Dermis microvascular lymphatic vessel endothelial cell (primary cell): ENCODE data around the gene ABLIM1. TPM values are rescaled to one million over a fixed set of nuclear protein-coding genes. Genes with fewer than 3 reads are reported as not detected.
A peak's percentile ranks its signal among the peaks of the same experiment; 100 is the strongest.

ENCODE experiments used
- DNase-seq, 2 donors: peaks; one replicate each; pipeline versions ENCODE4 v3.0.0 to v3.0.0-alpha.2; 2010; ENCODE audit warnings: low read depth in 2 of 2
- total RNA-seq: library from RNA; depleted of rRNA; stranded (reverse); fragments of >200 nt; gene quantifications from 2 replicates; pipeline ENCODE4 v1.2.1, GENCODE V29; 2014

Gene ABLIM1
- total RNA-seq, 1 donor from 2014 or later, result 40.6 TPM

DNA sequence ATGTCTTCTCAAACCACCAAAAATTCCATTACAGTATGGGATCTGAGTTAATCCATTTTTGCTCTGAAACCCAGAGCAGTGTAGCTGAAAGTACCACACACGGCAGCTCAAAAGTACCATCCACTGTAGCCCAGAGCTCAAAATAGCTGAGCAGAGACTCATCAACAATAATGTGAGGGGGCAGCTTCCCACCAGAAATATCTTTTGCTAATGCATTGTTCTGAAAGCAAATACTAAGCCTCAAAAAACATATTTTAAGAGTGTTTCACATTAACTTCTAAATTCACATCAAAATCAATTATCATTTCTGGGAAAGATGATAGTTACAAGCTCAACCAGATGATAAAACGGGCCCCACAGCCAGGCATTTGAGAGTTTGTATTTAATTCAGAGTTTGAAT is 73.7 kb downstream of the ABLIM1 start:
- no peak for DNase-seq

DNA sequence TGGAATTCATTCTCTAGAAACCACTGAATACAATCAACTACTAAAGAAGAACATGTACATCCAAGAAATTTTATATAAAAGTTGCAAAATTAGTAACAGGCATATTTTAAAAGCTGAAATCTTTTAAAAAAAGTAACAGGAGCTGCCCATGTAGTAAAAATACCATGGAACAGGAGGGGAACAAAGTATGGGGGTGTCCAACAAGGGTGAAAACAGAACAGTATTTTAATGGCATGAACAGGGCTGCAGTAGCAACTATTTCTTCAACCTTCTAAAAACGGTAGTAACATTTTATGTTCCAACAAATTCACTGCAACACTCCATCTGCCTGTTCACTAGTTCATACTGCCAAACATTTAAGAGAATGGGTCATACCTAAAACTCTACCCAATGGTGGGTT is 77.0 kb downstream of the ABLIM1 start:
- no peak for DNase-seq

- DNase-seq, result peak in 1 of 2 donors; percentile 86
Measured at GRCh38 chr10:114577133-114577532, 80.9 kb downstream of the ABLIM1 start.

DNA sequence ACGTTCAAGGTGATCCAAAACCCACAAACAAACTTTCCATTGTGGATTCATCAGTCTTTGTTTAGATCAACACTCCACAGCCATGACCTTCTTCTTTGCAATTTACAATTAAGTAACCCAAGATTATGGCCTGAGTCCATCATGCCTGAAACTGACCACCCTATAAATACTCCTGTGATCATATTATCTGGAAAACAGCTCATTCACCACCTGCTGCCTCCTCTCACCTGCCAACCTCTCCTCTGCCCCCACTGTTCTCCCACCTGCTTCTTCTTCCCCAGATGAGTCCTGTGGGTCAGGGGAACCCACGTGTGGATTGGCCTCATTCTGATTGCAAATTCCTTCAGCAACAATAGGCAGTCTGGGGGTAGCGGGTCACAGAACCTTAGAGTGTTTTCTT is 81.4 kb downstream of the ABLIM1 start:
- DNase-seq, result no peak

- DNase-seq, result no peak
Measured at GRCh38 chr10:114576132-114576487, 82.0 kb downstream of the ABLIM1 start.

- no peak for DNase-seq
Measured at GRCh38 chr10:114575417-114576131, 82.5 kb downstream of the ABLIM1 start.

DNA sequence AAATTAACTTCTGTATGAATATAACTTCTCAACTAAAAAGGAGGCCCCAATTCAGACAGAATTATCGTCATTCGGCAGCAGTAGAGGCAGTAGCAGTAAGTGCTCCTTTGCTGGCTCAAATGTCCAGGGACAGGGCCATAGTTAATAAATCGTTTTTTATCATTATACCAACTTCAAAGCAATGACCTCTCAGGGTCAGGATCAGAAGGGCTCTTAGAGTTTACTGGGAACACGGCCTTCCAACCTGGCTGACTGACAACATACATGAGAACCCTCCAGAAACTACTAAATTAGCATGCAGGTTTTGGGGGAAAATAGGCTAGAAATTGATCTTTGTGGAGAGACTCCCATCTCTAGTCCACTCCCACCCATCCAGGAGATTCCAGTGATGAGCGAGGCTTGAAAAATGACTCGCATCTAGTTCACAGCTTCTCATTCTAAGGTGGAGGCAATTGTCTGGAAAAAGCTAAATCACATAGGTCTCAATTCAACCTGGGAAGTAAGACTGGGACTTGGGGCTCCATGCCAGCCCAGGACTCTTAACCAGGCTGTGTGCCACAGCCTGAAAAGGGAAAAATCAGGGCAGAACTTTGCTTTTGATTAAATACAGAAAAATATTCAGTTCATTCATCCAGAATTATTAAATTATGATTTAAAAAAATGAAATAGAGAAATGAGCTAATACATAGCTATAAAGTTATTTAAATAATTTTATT is 84.6 kb downstream of the ABLIM1 start:
- no peak for DNase-seq

DNA sequence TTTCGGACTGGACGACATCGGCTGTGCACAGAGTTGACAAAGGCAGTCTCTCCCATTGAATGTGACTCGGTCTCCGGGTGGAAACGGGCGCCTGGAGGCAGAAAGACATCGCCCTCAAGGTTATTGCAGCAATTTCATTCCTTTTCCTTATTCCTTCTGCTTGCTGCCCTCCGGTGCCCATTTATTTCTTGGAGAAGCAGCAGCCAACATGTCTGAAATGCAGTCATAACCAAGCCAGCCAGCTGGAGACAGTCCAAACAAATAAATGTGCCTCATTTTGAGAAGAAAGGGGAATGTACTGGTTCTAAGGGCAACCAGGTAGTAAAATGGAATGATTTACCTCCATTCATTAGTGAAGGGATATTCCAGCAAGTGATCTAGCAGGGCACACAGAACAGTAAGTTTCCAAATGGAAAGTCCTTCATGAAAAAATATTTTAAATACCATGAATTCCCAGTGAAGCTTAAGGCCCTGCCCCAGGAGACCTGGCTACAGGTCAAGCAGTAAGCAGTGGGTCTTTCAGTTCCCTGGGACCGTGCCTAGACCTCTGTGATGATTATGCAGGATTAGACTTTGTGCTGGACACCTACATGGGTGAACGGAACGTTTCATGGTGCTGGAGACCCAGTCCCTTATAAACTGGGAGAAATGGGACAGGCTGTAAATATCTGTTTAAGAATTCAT is 86.6 kb downstream of the ABLIM1 start:
- no peak for DNase-seq

GRCh38 chr10:114566064-114566463 is 92.0 kb downstream of the ABLIM1 start:
- no peak for DNase-seq

DNA sequence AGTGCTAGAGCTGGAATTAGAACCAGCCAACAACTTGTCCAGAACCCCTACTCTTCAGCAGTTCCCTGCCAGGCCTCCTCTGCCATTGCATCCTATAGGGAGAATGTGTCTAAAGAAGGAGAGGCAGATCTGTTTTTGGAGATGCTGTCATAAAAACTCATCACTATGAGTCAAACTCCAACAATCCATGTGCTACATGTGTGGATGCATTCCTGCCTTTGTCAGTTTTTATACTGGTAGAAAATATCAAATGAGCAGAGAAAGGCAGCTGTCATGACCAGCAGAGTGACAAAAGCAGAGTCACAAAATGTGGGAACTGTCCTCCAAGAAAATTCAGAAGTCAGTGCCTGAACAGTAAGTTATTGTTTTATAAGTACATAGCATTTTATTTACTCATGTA is 93.0 kb downstream of the ABLIM1 start:
- DNase-seq, result no peak

DNA sequence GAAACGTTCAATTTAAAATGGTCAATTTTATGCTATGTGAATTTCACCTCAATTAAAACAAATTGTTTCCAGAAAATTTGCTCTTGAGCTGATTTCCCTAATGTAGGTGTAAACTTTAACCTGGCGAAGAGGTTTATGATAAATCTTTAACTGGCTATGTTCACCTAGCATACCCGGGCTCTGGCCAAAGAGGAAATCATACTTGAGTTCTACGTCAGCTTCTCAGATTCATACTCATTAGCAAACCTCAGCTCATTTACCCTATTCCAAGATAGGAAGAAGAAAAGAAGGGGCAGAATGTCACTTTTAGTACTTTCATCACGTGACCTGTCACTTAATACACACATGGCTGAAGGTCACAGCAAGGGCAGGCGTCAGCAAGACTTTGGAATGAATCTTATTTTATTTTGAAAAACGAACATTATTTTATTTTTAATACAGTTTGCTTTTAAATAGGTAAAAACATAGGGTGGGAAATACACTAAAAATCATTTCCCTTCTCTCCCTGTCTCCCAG is 97.0 kb downstream of the ABLIM1 start:
- no peak for DNase-seq

GRCh38 chr10:114560144-114560543 is 97.9 kb downstream of the ABLIM1 start:
- DNase-seq, result no peak

- DNase-seq, result no peak
Measured at GRCh38 chr10:114559636-114560035, 98.4 kb downstream of the ABLIM1 start.

DNA sequence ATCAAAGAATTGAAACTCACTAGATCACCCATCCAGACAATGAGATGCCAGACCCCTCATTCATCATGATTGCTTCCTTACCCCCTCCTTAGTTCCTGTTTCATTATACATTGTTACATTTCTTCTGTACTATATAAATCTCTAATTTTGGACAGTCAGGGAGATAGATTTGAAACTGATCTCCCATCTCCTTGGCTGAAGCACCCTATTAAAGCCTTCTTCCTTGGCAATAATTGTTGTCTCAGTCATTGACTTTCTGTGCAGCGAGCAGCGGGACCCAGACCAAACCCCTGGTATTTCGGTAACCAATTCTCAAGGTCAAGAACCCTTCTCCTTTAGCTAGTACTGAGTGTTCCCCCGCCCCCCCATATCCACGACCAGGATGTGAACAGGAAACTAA is 100.2 kb downstream of the ABLIM1 start:
- DNase-seq, result no peak

GRCh38 chr10:114556236-114557122 is 101.6 kb downstream of the ABLIM1 start:
- DNase-seq, result no peak

GRCh38 chr10:114553436-114553835 is 104.6 kb downstream of the ABLIM1 start:
- DNase-seq, result no peak

DNA sequence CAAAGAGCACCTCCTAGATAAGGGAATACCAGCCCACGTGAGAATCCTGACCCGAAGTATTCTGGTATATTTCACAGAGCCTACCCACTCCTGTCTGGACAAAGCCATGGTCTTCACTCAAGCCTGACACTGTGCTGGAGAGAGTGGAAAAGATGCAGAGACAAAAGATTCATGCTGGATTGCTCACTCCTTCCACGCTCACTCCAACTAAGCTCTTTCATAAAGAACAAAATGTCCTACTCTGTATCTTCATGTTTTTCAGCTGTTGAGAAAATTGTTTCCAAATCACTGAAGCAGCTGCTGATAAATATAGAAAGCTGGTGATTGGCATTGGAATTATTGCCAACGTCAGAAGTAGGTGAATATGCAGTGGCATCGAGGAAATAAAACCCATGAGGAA is 106.0 kb downstream of the ABLIM1 start:
- DNase-seq, result no peak

DNA sequence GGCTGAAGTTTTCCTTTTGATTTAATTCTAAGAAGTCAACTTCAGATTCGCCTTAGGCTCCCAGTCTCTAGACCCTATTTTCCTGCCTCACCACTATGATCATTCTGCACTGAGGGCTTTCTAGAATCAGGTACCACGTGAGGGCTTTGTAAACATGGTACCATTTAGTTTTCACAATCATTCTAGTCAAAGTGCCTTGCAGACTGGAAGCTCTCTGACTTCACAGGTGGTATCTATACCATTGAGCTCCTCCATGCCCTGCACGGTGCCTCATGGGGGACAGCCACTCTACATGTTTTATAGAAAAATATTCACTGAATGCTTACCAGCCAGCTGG is 106.5 kb downstream of the ABLIM1 start:
- DNase-seq, result no peak

DNA sequence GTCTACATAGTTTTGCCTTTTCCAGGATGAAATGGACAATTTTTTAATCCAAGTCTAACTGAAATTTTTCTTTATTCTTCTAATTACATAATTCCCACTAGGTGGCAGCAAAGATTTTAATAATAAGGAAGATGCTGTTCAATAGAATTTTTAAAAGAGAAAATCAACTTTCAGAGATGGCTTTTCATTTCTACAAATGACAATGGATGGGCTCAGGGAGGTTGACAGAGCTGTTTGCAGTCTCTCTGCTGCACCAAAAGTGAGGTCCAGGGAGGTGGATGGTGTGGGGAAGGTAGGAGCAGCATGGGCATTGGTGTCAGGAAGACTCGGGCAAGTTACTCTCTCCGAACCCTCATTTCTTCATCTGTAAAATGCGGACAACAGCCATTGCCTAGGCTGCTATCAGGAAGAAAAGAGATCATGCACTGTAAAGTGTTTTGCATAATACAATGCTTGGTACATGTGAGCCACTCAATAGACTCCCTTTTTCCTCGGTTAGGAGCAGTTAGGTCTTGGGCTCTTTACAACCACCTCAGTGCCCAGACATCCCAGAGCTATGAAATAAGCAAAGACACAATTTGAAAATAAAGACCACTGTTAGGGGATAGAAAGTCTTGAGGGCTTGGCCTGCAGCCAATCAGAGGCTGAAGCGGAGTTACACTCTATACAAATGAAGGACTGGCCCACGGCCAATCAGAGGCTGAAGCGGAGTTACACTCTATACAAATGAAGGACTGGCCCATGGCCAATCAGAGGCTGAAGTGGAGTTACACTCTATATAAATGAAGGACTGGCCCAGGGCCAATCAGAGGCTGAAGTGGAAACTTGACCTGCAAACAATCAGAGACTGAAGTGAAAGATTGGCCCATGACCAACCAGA is 107.1 kb downstream of the ABLIM1 start:
- DNase-seq, result peak; percentile 39 to 89

GRCh38 chr10:114548662-114549061 is 109.4 kb downstream of the ABLIM1 start:
- peak; percentile 32 to 83 for DNase-seq

GRCh38 chr10:114547514-114547913 is 110.6 kb downstream of the ABLIM1 start:
- DNase-seq, result no peak
